ENCODE data around the gene SEL1L3.

- TF ChIP-seq CTCF (IDR thresholded peaks at IDR 0.05) (no peak), POLR2A (IDR thresholded peaks at IDR 0.05) (no peak)
Observed at GRCh38 chr4:25779021-25779420, 83.8 kb downstream of the SEL1L3 start.
